Naive thymus-derived CD4-positive, alpha-beta T cell (primary cell): ENCODE results near the gene SLC7A10. TPM values are rescaled to one million over a fixed set of nuclear protein-coding genes. Genes with fewer than 3 reads are reported as not detected.

Experiments
- ATAC-seq: fragments of 150-1000 bp; cut with Tn5 transposase; 2 replicates; pipeline ENCODE4 v1.10.0; 2021; ENCODE audit warnings: mild to moderate bottlenecking, moderate library complexity
- CTCF ChIA-PET: fragments of 350-600 bp; sonication (Branson Sonifier 250); formaldehyde crosslinking; loops from one replicate; lab custom pipeline; 2021; ENCODE audit warnings: antibody characterized with exemption; lab: Charles Lee
- POLR2A ChIA-PET: fragments of 350-600 bp; sonication (Branson Sonifier 250); formaldehyde crosslinking; loops from one replicate; lab custom pipeline; 2021; ENCODE audit warnings: antibody characterized with exemption, inconsistent platforms; lab: Charles Lee
- DNase-seq, 9 donors: peaks; one replicate each; pipeline versions ENCODE4 v3.0.0 to v3.0.0-alpha.2; 2020 to 2022; ENCODE audit warnings: mixed read lengths in 1 of 9
- H3K27ac ChIP-seq: one replicate; pipeline ENCODE4 v1.7.0; 2013; ENCODE audit warnings: mild to moderate bottlenecking, low read depth, low read length, moderate library complexity
- H3K27me3 ChIP-seq, 2 donors: one replicate each; pipeline ENCODE4 v1.7.0; 2013; ENCODE audit warnings: low read length in 2 of 2, mild to moderate bottlenecking in 2 of 2, moderate library complexity in 2 of 2; ENCODE audit not compliant: control insufficient read depth in 2 of 2, insufficient read depth in 2 of 2
- H3K36me3 ChIP-seq, 3 experiments: 1 replicate in 2 of 3; 2 replicates in 1 of 3; pipeline ENCODE4 v1.7.0; 2013; ENCODE audit warnings: low read length in 3 of 3, mild to moderate bottlenecking in 3 of 3, moderate library complexity in 1 of 3; ENCODE audit not compliant: insufficient read depth in 3 of 3, control insufficient read depth in 2 of 3
- H3K4me1 ChIP-seq, 2 donors: one replicate each; pipeline ENCODE4 v1.7.0; 2013; ENCODE audit warnings: low read length in 2 of 2, mild to moderate bottlenecking in 2 of 2, moderate library complexity in 1 of 2; ENCODE audit not compliant: control insufficient read depth in 2 of 2, insufficient read depth in 2 of 2
- H3K4me3 ChIP-seq: 2 replicates; pipeline ENCODE4 v1.7.0; 2013; ENCODE audit warnings: mild to moderate bottlenecking, low read length
- H3K9me3 ChIP-seq, 3 experiments: 1 replicate in 2 of 3; 2 replicates in 1 of 3; pipeline ENCODE4 v1.7.0; 2013; ENCODE audit warnings: low read length in 3 of 3; ENCODE audit not compliant: control insufficient read depth in 2 of 3
- H3K27ac Mint-ChIP-seq, 9 donors: one replicate each; pipeline ENCODE4 v1.8.0; 2020 to 2022; ENCODE audit warnings: mixed read lengths in 9 of 9, mild to moderate bottlenecking in 8 of 9, moderate library complexity in 5 of 9, inconsistent platforms in 2 of 9
- H3K27me3 Mint-ChIP-seq, 5 donors: one replicate each; pipeline ENCODE4 v1.8.0; 2021 to 2022; ENCODE audit warnings: mixed read lengths in 5 of 5, mild to moderate bottlenecking in 1 of 5
- H3K36me3 Mint-ChIP-seq, 5 donors: one replicate each; pipeline ENCODE4 v1.8.0; 2020 to 2022; ENCODE audit warnings: mixed read lengths in 5 of 5, mild to moderate bottlenecking in 3 of 5, inconsistent platforms in 1 of 5
- H3K4me1 Mint-ChIP-seq, 7 donors: one replicate each; pipeline ENCODE4 v1.8.0; 2020 to 2022; ENCODE audit warnings: mixed read lengths in 7 of 7, mild to moderate bottlenecking in 3 of 7, inconsistent platforms in 1 of 7
- H3K4me3 Mint-ChIP-seq, 10 donors: one replicate each; pipeline ENCODE4 v1.8.0; 2020 to 2022; ENCODE audit warnings: mild to moderate bottlenecking in 10 of 10, mixed read lengths in 10 of 10, moderate library complexity in 6 of 10, inconsistent platforms in 2 of 10
- H3K9me3 Mint-ChIP-seq, 11 donors: one replicate each; pipeline ENCODE4 v1.8.0; 2020 to 2022; ENCODE audit warnings: mixed read lengths in 11 of 11, mild to moderate bottlenecking in 4 of 11, inconsistent platforms in 1 of 11, moderate library complexity in 1 of 11
- intact Hi-C, 2 donors: fragments of 100-400 bp; cut with micrococcal nuclease; formaldehyde crosslinking; loops; one replicate each; pipeline ENCODE4 v1.15.1; 2023
- polyA plus RNA-seq, 2 donors: library from polyadenylated mRNA; unstranded; fragments of 300-500 nt; fragmentation: Illumina TruSeq; gene quantifications; one replicate each; pipeline ENCODE4 v1.2.3, GENCODE V29; 2021
- total RNA-seq, 6 experiments: library from RNA in 5 of 6; stranded (reverse) in 5 of 6; gene quantifications; 1 replicate in 5 of 6; 2 replicates in 1 of 6; pipeline ENCODE4 v1.2.3 and lab custom pipeline; 2021 to 2026

SLC7A10 gene
- total and polyA plus RNA-seq, 7 experiments from 2014 or later, result not detected

- POLR2A ChIA-PET, result no interaction called here
- intact Hi-C loops, result no loop called here
- no peak overlapping the region for H3K27ac Mint-ChIP-seq
Observed at GRCh38 chr19:33245948-33246708, 20.5 kb upstream of the SLC7A10 start.

GRCh38 chr19:33242911-33243310, 17.3 kb upstream of the SLC7A10 start:
- CTCF ChIA-PET, result no interaction called here
- Histone ChIP-seq H3K36me3 (no peaks in the 10 kb centered on the region), H3K9me3 (peaks cover 0 to 8% (median 0%) of the 10 kb centered on the region in 3 experiments), H3K27me3 (no peaks in the 10 kb centered on the region), H3K4me3 (no peak overlapping the region), H3K4me1 (peaks cover 0 to 20% of the 10 kb centered on the region in 2 donors), H3K27ac (no peak overlapping the region)
- H3K36me3 Mint-ChIP-seq, result no peaks in the 10 kb centered on the region
- peaks cover 0 to 4% (median 0%) of the 10 kb centered on the region in 7 donors for H3K4me1 Mint-ChIP-seq
- no peak for DNase-seq
- POLR2A ChIA-PET, result no interaction called here
- peaks cover 0 to 10% (median 0%) of the 10 kb centered on the region in 5 donors for H3K27me3 Mint-ChIP-seq
- H3K4me3 Mint-ChIP-seq, result no peak overlapping the region
- H3K9me3 Mint-ChIP-seq, result peaks cover 0 to 14% (median 0%) of the 10 kb centered on the region in 11 donors
- intact Hi-C loops, result loop anchor here in 1 of 2 donors (5.0 kb wide), 1 partner anchor 529 kb away; no protein-coding TSS in a partner anchor
- H3K27ac Mint-ChIP-seq, result no peak overlapping the region
- no peak for ATAC-seq

More at GRCh38 chr19:33245948-33246708, 20.5 kb upstream of the SLC7A10 start:
- no peak overlapping the region for H3K4me3 ChIP-seq
- Mint-ChIP-seq H3K4me3 (no peak overlapping the region), H3K9me3 (peaks cover 0 to 14% (median 0%) of the 10 kb centered on the region in 11 donors), H3K36me3 (no peaks in the 10 kb centered on the region), H3K27me3 (peaks cover 0 to 10% (median 0%) of the 10 kb centered on the region in 5 donors), H3K4me1 (peaks cover 0 to 2% (median 0%) of the 10 kb centered on the region in 7 donors)
- no peaks in the 10 kb centered on the region for H3K27me3 ChIP-seq
- H3K9me3 ChIP-seq, result peaks cover 0 to 8% (median 0%) of the 10 kb centered on the region in 3 experiments
- H3K36me3 ChIP-seq, result no peaks in the 10 kb centered on the region
- no peak for DNase-seq
- no peak for ATAC-seq
- CTCF ChIA-PET, result interaction anchor here (1.5 kb wide), 1 partner anchor 162 kb away, joined by 3 read pairs; no protein-coding TSS in a partner anchor
- H3K4me1 ChIP-seq, result peaks cover 0 to 4% of the 10 kb centered on the region in 2 donors
- no peak overlapping the region for H3K27ac ChIP-seq

- Mint-ChIP-seq H3K4me3 (no peak overlapping the region), H3K27me3 (peaks cover 0 to 10% (median 0%) of the 10 kb centered on the region in 5 donors), H3K4me1 (peaks cover 0 to 3% (median 0%) of the 10 kb centered on the region in 7 donors), H3K27ac (no peak overlapping the region), H3K9me3 (peaks cover 0 to 14% (median 1%) of the 10 kb centered on the region in 11 donors), H3K36me3 (no peaks in the 10 kb centered on the region)
- Histone ChIP-seq H3K9me3 (peaks cover 0 to 8% (median 0%) of the 10 kb centered on the region in 3 experiments), H3K4me3 (no peak overlapping the region), H3K27me3 (no peaks in the 10 kb centered on the region), H3K36me3 (no peaks in the 10 kb centered on the region), H3K27ac (no peak overlapping the region), H3K4me1 (peaks cover 0 to 20% of the 10 kb centered on the region in 2 donors)
- peak; percentile 6 for ATAC-seq
- CTCF ChIA-PET, result interaction anchor here (1.5 kb wide), 1 partner anchor 165 kb away, joined by 11 read pairs; no protein-coding TSS in a partner anchor
- no peak for DNase-seq
- POLR2A ChIA-PET, result no interaction called here
- intact Hi-C loops, result loop anchor here in 1 of 2 donors (5.0 kb wide), 1 partner anchor 530 kb away; no protein-coding TSS in a partner anchor
Observed at GRCh38 chr19:33242131-33242530, 16.5 kb upstream of the SLC7A10 start.

GRCh38 chr19:33241530-33242101, 16.0 kb upstream of the SLC7A10 start:
- no peak for DNase-seq
- H3K27me3 Mint-ChIP-seq, result peaks cover 0 to 10% (median 0%) of the 10 kb centered on the region in 5 donors
- Histone ChIP-seq H3K27ac (no peak overlapping the region), H3K36me3 (no peaks in the 10 kb centered on the region), H3K9me3 (peaks cover 0 to 8% (median 0%) of the 10 kb centered on the region in 3 experiments), H3K4me1 (peaks cover 0 to 20% of the 10 kb centered on the region in 2 donors), H3K27me3 (no peaks in the 10 kb centered on the region), H3K4me3 (no peak overlapping the region)
- peaks cover 0 to 2% (median 0%) of the 10 kb centered on the region in 7 donors for H3K4me1 Mint-ChIP-seq
- POLR2A ChIA-PET, result no interaction called here
- peaks cover 0 to 12% (median 1%) of the 10 kb centered on the region in 11 donors for H3K9me3 Mint-ChIP-seq
- intact Hi-C loops, result loop anchor here (1.0 to 5.0 kb wide), 3 partner anchors 165 to 531 kb away; no protein-coding TSS in a partner anchor
- peak; percentile 68 for ATAC-seq
- no peak overlapping the region for H3K4me3 Mint-ChIP-seq
- CTCF ChIA-PET, result interaction anchor here (1.1 to 1.5 kb wide), 2 partner anchors 166 to 168 kb away, joined by 3 to 11 read pairs; no protein-coding TSS in a partner anchor
- no peaks in the 10 kb centered on the region for H3K36me3 Mint-ChIP-seq
- H3K27ac Mint-ChIP-seq, result no peak overlapping the region

- no peaks in the 10 kb centered on the region for H3K36me3 Mint-ChIP-seq
- no peak overlapping the region for H3K27ac Mint-ChIP-seq
- CTCF ChIA-PET, result interaction anchor here (1.1 to 1.5 kb wide), 2 partner anchors 166 to 168 kb away, joined by 3 to 11 read pairs; no protein-coding TSS in a partner anchor
- ATAC-seq (peak; percentile 8), DNase-seq (no peak)
- Histone ChIP-seq H3K36me3 (no peaks in the 10 kb centered on the region), H3K4me3 (no peak overlapping the region), H3K9me3 (peaks cover 0 to 7% (median 0%) of the 10 kb centered on the region in 3 experiments), H3K27me3 (no peaks in the 10 kb centered on the region), H3K4me1 (peaks cover 0 to 20% of the 10 kb centered on the region in 2 donors), H3K27ac (no peak overlapping the region)
- peaks cover 0 to 10% (median 0%) of the 10 kb centered on the region in 5 donors for H3K27me3 Mint-ChIP-seq
- POLR2A ChIA-PET, result no interaction called here
- H3K9me3 Mint-ChIP-seq, result peaks cover 0 to 8% (median 0%) of the 10 kb centered on the region in 11 donors
- no peak overlapping the region for H3K4me3 Mint-ChIP-seq
- intact Hi-C loops, result loop anchor here (1.0 to 5.0 kb wide), 3 partner anchors 165 to 531 kb away; no protein-coding TSS in a partner anchor
- H3K4me1 Mint-ChIP-seq, result peaks cover 0 to 2% (median 0%) of the 10 kb centered on the region in 7 donors
Observed at GRCh38 chr19:33241091-33241529, 15.5 kb upstream of the SLC7A10 start.

GRCh38 chr19:33240181-33240771, 14.6 kb upstream of the SLC7A10 start:
- ChIA-PET CTCF (interaction anchor here (1.1 to 5.6 kb wide), 2 partner anchors 167 to 169 kb away, joined by 3 to 34 read pairs; no protein-coding TSS in a partner anchor), POLR2A (no interaction called here)
- Mint-ChIP-seq H3K9me3 (peaks cover 0 to 4% (median 0%) of the 10 kb centered on the region in 11 donors), H3K4me1 (peaks cover 0 to 3% (median 0%) of the 10 kb centered on the region in 7 donors), H3K27ac (no peak overlapping the region), H3K36me3 (no peaks in the 10 kb centered on the region), H3K4me3 (no peak overlapping the region), H3K27me3 (peaks cover 0 to 10% (median 0%) of the 10 kb centered on the region in 5 donors)
- DNase-seq (no peak), ATAC-seq (no peak)
- no peak overlapping the region for H3K4me3 ChIP-seq
- no peaks in the 10 kb centered on the region for H3K27me3 ChIP-seq
- H3K27ac ChIP-seq, result no peak overlapping the region
- no peaks in the 10 kb centered on the region for H3K9me3 ChIP-seq
- intact Hi-C loops, result loop anchor here in 1 of 2 donors (5.0 kb wide), 1 partner anchor 532 kb away; no protein-coding TSS in a partner anchor
- H3K4me1 ChIP-seq, result peaks cover 0 to 20% of the 10 kb centered on the region in 2 donors
- H3K36me3 ChIP-seq, result no peaks in the 10 kb centered on the region
